Measurements from ENCODE around the gene RBM8A. TPM values are rescaled to one million over a fixed set of nuclear protein-coding genes. Genes with fewer than 3 reads are reported as not detected.

Gene RBM8A
- total RNA-seq, 4 donors from 2014 or later, result 47.6 to 105 (median 57.0) TPM

DNA sequence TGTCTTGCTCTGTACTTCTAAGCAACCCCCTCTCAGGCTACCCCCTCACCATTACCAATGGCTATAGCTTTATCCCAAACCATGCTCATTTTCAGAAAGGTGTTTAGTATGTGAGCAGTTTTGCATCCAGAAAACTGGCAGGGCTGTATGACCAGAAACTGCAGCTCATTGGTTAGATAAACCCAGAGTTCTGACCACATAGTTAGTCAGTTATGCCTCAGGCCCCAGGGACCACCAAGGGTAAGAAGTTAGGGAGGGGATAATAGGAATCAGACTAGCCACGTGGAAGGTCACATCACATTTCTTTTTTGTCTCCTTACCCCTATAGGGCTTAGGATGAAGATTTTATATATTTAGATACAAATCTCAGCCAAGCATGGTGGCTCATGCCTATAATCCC, 18.6 kb downstream of the RBM8A start:
- Histone ChIP-seq H3K4me3 (no peak overlapping the region), H3K27me3 (no peaks in the 10 kb centered on the region), H3K27ac (no peak overlapping the region), H3K4me1 (no peaks in the 10 kb centered on the region), H3K36me3 (peaks cover 0 to 24% (median 0%) of the 10 kb centered on the region in 3 donors), H3K9me3 (no peaks in the 10 kb centered on the region)
- TF ChIP-seq, protein P1, sequence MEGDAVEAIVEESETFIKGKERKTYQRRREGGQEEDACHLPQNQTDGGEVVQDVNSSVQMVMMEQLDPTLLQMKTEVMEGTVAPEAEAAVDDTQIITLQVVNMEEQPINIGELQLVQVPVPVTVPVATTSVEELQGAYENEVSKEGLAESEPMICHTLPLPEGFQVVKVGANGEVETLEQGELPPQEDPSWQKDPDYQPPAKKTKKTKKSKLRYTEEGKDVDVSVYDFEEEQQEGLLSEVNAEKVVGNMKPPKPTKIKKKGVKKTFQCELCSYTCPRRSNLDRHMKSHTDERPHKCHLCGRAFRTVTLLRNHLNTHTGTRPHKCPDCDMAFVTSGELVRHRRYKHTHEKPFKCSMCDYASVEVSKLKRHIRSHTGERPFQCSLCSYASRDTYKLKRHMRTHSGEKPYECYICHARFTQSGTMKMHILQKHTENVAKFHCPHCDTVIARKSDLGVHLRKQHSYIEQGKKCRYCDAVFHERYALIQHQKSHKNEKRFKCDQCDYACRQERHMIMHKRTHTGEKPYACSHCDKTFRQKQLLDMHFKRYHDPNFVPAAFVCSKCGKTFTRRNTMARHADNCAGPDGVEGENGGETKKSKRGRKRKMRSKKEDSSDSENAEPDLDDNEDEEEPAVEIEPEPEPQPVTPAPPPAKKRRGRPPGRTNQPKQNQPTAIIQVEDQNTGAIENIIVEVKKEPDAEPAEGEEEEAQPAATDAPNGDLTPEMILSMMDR (IDR thresholded peaks at IDR 0.05), result no peak
- TF ChIP-seq POLR2A (IDR thresholded peaks at IDR 0.05), result no peak
- no peak for DNase-seq

DNA sequence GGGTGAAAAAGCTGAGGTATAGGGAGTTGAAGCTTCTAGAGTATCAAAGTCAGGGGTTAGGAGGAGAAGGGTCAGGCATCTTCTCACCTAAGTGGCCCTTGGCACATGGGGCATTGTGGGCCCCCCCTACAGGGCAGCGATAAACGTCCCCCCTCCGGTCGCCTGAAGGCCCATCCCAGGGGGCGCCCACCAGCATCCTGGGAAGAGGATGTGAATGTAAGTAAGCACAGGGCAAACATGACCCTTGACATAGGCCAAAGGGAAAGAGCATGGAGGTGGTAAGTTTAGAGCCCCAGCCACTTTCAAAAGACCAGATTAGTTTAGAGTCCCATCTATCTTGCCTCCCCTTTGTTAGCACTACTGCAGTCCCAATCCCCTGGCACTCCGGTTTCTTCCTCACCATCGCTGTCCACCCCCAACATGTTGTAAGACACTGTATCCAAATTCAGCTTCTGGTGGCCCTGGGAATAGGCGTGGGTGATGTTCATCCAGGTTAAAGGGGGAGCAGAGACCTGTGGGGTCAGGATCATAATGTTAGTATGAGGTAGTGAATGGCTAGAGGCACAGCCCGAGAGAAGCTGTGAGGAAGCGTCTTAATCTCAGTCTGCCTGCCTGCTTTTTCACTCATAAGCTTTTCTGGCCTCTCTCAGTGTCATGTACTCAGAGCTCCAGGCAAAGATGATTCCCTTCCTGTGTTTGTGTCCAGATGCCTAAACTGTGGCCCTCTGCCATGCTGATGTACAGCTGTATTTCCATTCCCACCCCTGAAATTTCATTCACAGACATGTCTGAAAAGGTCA, 20.1 kb downstream of the RBM8A start:
- no peaks in the 10 kb centered on the region for H3K9me3 ChIP-seq
- no peak for DNase-seq
- peaks cover 0 to 18% (median 0%) of the 10 kb centered on the region in 3 donors for H3K36me3 ChIP-seq
- H3K4me1 ChIP-seq, result no peaks in the 10 kb centered on the region
- H3K4me3 ChIP-seq, result no peak overlapping the region
- no peaks in the 10 kb centered on the region for H3K27me3 ChIP-seq
- H3K27ac ChIP-seq, result no peak overlapping the region
- TF ChIP-seq, protein P1 (IDR thresholded peaks at IDR 0.05), result no peak
- TF ChIP-seq POLR2A (IDR thresholded peaks at IDR 0.05), result no peak

DNA sequence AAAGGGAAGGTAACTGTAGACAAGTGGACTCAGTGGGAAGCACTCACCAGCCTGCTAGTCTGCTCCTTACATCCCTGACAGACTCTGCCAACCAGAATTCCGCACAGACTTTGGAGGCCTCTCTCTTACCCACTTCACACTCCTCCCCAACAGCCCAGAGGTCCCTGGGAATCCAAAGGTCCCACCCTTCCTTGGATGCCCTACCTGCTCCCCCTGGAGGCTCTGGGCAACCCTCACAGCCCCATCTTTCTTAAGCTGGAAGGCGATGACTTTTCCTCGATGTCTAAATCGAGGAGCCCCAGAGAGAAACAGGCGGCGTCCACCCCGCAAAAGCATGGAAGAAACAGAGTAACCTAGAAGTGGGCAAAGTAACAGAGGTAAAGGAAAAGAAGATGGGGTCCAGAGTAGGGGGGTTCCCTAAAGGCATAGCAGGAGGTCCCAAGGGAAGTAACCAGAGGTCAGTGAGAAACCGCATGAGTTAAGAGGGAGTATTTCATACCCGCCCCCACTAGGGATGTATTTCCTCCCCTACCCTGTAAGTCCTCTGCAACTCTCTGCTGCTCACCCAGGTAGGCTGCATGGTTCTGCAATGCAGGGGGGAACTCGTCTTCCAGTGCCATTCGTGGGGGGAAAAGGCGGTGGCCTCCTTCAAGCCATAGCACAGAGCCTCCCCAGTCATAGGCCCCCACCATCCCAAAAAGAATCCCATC, 25.8 kb downstream of the RBM8A start:
- Histone ChIP-seq H3K4me3 (no peak overlapping the region), H3K36me3 (no peaks in the 10 kb centered on the region), H3K27me3 (no peaks in the 10 kb centered on the region), H3K27ac (no peak overlapping the region), H3K4me1 (no peaks in the 10 kb centered on the region), H3K9me3 (no peaks in the 10 kb centered on the region)
- DNase-seq, result no peak
- TF ChIP-seq, protein P1 (IDR thresholded peaks at IDR 0.05), result no peak
- TF ChIP-seq POLR2A (IDR thresholded peaks at IDR 0.05), result no peak

- Histone ChIP-seq H3K4me1 (no peaks in the 10 kb centered on the region), H3K9me3 (no peaks in the 10 kb centered on the region), H3K27ac (no peak overlapping the region), H3K27me3 (no peaks in the 10 kb centered on the region), H3K36me3 (no peaks in the 10 kb centered on the region), H3K4me3 (no peak overlapping the region)
- no peak for DNase-seq
- TF ChIP-seq, protein P1 (IDR thresholded peaks at IDR 0.05), result no peak
- TF ChIP-seq POLR2A (IDR thresholded peaks at IDR 0.05), result no peak
These were observed 28.5 kb downstream of the RBM8A start for GRCh38 chr1:145898756-145899155.

- H3K4me1 ChIP-seq, result no peaks in the 10 kb centered on the region
- H3K9me3 ChIP-seq, result no peaks in the 10 kb centered on the region
- H3K36me3 ChIP-seq, result no peaks in the 10 kb centered on the region
- TF ChIP-seq POLR2A (IDR thresholded peaks at IDR 0.05), result no peak
- TF ChIP-seq, protein P1 (IDR thresholded peaks at IDR 0.05), result no peak
- no peaks in the 10 kb centered on the region for H3K27me3 ChIP-seq
- no peak for DNase-seq
- no peak overlapping the region for H3K27ac ChIP-seq
- H3K4me3 ChIP-seq, result no peak overlapping the region
These were observed 29.3 kb downstream of the RBM8A start for GRCh38 chr1:145897969-145898368.

Data from Peyer's patch (tissue), 4 donors.